Measurements from ENCODE around the gene SF3B2.

- TF ChIP-seq ZNF274 (IDR thresholded peaks at IDR 0.05; ENCODE audit: low read depth, low read length) (no peak), YY1 (IDR thresholded peaks at IDR 0.05; ENCODE audit: insufficient read depth, insufficient read length) (no peak), SUZ12 (IDR thresholded peaks at IDR 0.05; ENCODE audit: extremely low read depth, insufficient read depth, insufficient read length) (no peak)
Measured at GRCh38 chr11:66050581-66051231, 1.5 kb upstream of the SF3B2 start.

Measured in NT2/D1 (cell line).